Endothelial cell of umbilical vein (primary cell): ENCODE results near the gene NXPE3.

ENCODE experiments used
- EZH2 ChIP-seq: IDR thresholded peaks from 2 replicates; pipeline ENCODE4 v1.6.1; 2012; ENCODE audit warnings: borderline replicate concordance, low read depth, mild to moderate bottlenecking, moderate library complexity, low read length, inconsistent platforms; ENCODE audit not compliant: severe bottlenecking
- MYC ChIP-seq: IDR thresholded peaks from one replicate; pipeline ENCODE4 v1.6.1; 2011; ENCODE audit warnings: mild to moderate bottlenecking, low read depth, low read length
- POLR2A ChIP-seq: IDR thresholded peaks from 2 replicates; pipeline ENCODE4 v1.6.1; 2012; ENCODE audit warnings: low read depth, mild to moderate bottlenecking, control low read depth, low read length
- POLR2AphosphoS5 ChIP-seq: IDR thresholded peaks from 2 replicates; pipeline ENCODE4 v1.6.1; 2012; ENCODE audit warnings: low read depth, mild to moderate bottlenecking, control low read depth, low read length, moderate library complexity; ENCODE audit not compliant: insufficient read depth
- TF ChIP-seq, protein P1 (sequence below), 2 donors: IDR thresholded peaks; 1 replicate in 1 of 2; 2 replicates in 1 of 2; pipeline ENCODE4 v1.5.1; 2011; ENCODE audit warnings: low read length in 2 of 2, mild to moderate bottlenecking in 2 of 2, moderate library complexity in 2 of 2, control low read depth in 1 of 2, inconsistent platforms in 1 of 2, low read depth in 1 of 2; ENCODE audit not compliant: insufficient read depth in 1 of 2; ENCODE audit errors: extremely low read depth in 1 of 2
- TF ChIP-seq, protein P2 (sequence below): IDR thresholded peaks from 2 replicates; pipeline ENCODE4 v1.6.1; 2011; ENCODE audit not compliant: insufficient read depth, insufficient read length

DNA sequence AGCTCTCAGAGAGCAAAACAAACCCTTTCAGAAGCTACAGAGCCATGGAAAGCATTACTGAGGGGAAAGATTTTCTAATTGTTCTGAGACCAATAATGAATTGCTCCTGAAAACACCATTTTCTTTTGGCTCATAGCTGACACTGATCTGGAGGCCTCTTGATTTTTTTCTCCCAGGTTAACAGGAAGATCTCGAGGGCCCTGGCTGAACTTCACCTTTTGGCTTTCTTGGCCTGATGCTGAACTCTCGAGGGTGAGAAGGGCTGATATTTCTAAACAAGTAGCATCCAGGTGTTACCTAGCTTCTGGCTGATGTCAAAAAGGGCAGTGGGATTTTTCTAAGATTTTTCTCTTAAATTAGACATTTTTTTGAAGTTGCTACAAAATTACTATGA, 50.4 kb downstream of the NXPE3 start:
- TF ChIP-seq, protein P1, sequence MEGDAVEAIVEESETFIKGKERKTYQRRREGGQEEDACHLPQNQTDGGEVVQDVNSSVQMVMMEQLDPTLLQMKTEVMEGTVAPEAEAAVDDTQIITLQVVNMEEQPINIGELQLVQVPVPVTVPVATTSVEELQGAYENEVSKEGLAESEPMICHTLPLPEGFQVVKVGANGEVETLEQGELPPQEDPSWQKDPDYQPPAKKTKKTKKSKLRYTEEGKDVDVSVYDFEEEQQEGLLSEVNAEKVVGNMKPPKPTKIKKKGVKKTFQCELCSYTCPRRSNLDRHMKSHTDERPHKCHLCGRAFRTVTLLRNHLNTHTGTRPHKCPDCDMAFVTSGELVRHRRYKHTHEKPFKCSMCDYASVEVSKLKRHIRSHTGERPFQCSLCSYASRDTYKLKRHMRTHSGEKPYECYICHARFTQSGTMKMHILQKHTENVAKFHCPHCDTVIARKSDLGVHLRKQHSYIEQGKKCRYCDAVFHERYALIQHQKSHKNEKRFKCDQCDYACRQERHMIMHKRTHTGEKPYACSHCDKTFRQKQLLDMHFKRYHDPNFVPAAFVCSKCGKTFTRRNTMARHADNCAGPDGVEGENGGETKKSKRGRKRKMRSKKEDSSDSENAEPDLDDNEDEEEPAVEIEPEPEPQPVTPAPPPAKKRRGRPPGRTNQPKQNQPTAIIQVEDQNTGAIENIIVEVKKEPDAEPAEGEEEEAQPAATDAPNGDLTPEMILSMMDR (IDR thresholded peaks at IDR 0.05; ENCODE audit: extremely low read depth in 1 of 2, insufficient read depth in 1 of 2, low read depth in 1 of 2, low read length in 2 of 2): no peak
- TF ChIP-seq, protein P2, sequence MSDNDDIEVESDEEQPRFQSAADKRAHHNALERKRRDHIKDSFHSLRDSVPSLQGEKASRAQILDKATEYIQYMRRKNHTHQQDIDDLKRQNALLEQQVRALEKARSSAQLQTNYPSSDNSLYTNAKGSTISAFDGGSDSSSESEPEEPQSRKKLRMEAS: no peak
- TF ChIP-seq EZH2 (no peak), POLR2A (no peak), POLR2AphosphoS5 (no peak), MYC (no peak)
